HFF-Myc (cell line): ENCODE results near the gene ANKRD23.
"Not testable (repeated sequence)": the region's sequence is repeated elsewhere in the genome, so short reads cannot be mapped to it uniquely, and the experiment has no call there.

Experiments used
- DNase-seq: peaks from one replicate; pipeline ENCODE4 v3.0.0-alpha.2; 2011; ENCODE audit warnings: low read depth; ENCODE audit errors: extremely low read depth
- H3K4me3 ChIP-seq: replicated peaks from 2 replicates; pipeline ENCODE4 v1.5.1; 2011; ENCODE audit warnings: low read depth, mild to moderate bottlenecking, control low read depth, low read length
- TF ChIP-seq, protein P1 (sequence below): IDR thresholded peaks from 2 replicates; pipeline ENCODE4 v1.5.1; 2012; ENCODE audit warnings: mild to moderate bottlenecking, low read depth, low read length, control low read depth; ENCODE audit errors: missing control alignments

ANKRD23 gene

DNA sequence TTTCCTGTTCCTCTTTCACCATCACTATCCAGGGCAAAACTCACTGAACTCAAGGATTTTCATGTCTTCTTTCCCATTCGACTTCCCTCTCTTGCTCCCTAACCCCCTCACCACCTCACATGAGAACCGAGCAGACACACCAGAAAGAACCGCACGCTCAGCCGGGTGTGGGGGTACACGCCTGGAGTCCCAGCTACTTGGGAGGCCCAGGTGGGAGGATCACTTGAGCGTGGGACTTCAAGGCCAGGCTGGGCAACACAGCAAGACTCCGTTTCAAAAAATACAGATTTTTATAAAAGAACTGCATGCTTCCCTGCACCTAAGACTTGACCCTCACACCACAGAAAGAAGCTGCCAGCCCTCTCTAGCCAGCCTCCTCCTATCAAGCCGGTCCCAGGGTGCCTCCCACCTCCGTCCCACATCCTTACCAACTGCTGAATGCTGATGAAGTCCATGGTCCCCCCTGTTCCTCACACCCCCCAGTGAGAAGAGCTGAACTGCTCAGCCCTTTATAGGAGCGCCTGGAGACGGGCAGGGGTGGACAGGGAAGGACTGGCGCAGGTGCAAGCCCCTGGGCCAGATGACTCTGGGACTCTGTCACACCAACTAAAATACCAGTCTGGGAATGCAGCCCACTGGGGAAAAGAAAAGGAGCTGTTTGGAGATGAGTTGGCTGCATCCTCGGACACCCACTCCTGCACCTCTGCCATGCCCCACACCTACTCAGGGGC lies at the start of gene ANKRD23:
TSS of gene ANKRD23 (minus strand) at position 484 of the 731 bp plus-strand sequence. CDS start at position 455, 29 bp downstream.
- H3K4me3 ChIP-seq = no peak within 1 kb of the TSS
- TF ChIP-seq, protein P1, sequence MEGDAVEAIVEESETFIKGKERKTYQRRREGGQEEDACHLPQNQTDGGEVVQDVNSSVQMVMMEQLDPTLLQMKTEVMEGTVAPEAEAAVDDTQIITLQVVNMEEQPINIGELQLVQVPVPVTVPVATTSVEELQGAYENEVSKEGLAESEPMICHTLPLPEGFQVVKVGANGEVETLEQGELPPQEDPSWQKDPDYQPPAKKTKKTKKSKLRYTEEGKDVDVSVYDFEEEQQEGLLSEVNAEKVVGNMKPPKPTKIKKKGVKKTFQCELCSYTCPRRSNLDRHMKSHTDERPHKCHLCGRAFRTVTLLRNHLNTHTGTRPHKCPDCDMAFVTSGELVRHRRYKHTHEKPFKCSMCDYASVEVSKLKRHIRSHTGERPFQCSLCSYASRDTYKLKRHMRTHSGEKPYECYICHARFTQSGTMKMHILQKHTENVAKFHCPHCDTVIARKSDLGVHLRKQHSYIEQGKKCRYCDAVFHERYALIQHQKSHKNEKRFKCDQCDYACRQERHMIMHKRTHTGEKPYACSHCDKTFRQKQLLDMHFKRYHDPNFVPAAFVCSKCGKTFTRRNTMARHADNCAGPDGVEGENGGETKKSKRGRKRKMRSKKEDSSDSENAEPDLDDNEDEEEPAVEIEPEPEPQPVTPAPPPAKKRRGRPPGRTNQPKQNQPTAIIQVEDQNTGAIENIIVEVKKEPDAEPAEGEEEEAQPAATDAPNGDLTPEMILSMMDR = no peak
- no peak for DNase-seq

DNA sequence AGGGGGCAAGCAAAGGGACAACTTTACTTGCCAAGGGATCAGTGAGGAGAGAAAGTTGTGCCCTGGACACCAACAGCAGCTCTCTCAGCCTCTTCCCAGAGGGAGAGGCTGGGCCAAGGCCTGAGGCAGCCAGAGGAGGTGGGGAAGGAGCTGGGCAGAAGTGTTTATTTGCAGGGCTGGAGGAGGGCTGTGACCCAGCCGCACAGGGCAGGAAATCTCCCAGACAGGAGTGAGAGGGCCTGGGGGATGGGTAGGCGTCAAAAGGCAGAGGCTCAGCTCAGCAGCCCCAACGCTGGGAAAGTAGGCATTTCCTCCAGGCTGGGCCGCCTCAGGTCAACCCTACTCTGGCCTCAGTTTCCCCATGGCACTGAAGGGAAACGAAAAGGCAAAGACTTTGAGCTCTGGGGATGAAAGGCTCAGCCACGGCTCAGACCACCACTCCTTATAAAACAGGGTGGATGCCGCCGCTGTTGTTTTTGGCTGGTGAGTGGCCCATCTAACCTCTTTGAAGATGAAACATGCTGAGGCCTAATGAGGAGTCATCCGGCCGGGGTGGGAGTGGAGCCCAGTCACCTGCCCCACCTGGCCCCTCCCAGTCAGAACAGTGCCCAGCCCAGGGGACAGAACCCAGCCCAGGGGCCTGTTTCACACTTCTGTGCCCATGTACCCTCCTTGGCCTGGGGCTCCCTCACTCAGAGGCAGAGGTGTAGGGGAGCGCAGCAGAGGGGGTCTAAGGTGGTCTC lies 47.9 kb upstream of the ANKRD23 start:
- TF ChIP-seq, protein P1 = no peak
- DNase-seq = no peak
- no peak overlapping the region for H3K4me3 ChIP-seq

DNA sequence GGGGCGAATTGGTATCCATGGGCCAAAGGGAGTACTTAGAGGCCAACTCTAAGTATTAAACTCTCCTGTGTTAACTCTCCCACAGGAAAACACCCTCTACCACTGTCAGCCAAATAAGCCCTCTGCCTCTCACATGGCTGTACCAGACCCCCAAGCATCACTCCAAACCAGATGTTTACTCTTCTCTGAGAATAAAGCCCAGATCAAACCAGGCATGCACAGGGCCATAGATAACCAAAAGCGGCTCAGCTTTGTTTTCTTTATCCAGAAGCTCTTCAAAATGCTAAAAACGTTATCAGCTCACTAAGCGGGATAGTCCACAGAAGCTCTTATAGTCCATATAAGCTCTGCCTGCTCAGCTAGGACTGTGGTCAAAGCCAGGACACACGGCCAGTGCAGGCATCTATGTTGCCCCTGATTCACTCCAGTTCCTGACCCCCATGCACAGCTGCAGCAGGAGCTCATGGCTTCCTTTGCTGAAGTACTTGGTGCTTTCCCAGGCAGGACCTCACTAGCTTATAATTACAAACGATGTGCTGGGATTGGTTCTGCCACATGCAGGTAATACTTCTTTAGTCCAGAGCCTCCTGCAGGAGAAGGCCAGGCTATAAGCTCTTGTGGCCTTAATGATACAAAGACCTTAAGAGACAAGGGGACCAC lies 47.0 kb upstream of the ANKRD23 start:
- TF ChIP-seq, protein P1 = no peak
- H3K4me3 ChIP-seq = no peak overlapping the region

DNA sequence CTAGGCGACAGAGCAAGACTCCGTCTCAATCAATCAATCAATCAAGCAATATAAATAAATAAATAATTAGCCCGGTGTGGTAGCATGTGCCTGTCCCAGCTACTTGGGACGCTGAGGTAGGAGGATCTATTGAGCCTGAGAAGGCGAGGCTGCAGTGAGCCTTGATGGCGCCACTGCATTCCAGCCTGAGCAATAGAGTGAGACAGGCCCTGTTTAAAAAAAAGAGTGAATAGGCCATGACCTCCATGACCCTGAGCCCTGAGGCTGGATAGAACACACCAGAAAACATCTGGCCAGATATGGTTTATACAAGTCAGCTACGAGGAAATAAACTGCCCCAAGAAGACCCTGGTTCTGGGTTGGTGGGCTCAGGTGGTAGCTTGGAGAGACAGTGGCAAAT lies 46.4 kb upstream of the ANKRD23 start:
- no peak for DNase-seq
- no peak overlapping the region for H3K4me3 ChIP-seq
- TF ChIP-seq, protein P1 = no peak

More for the DNA sequence above, 47.0 kb upstream of the ANKRD23 start:
- no peak for DNase-seq

DNA sequence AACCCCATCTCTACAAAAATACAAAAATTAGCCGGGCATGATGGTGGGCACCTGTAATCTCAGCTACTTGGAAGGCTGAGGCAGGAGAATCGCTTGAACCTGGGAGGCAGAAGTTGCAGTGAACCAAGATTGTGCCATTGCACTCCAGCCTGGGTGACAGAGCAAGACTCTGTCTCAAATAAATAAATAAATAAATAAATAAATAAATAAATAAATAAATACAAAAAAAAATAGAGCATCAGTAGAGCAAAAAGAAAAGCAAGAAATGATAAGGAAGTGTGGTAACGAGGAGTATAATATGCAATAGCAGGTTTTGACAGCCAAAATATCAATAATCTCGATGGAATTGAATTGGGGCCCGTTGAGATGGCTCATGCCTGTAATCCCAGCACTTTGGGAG lies 45.7 kb upstream of the ANKRD23 start:
- not testable (repeated sequence) for H3K4me3 ChIP-seq, DNase-seq

DNA sequence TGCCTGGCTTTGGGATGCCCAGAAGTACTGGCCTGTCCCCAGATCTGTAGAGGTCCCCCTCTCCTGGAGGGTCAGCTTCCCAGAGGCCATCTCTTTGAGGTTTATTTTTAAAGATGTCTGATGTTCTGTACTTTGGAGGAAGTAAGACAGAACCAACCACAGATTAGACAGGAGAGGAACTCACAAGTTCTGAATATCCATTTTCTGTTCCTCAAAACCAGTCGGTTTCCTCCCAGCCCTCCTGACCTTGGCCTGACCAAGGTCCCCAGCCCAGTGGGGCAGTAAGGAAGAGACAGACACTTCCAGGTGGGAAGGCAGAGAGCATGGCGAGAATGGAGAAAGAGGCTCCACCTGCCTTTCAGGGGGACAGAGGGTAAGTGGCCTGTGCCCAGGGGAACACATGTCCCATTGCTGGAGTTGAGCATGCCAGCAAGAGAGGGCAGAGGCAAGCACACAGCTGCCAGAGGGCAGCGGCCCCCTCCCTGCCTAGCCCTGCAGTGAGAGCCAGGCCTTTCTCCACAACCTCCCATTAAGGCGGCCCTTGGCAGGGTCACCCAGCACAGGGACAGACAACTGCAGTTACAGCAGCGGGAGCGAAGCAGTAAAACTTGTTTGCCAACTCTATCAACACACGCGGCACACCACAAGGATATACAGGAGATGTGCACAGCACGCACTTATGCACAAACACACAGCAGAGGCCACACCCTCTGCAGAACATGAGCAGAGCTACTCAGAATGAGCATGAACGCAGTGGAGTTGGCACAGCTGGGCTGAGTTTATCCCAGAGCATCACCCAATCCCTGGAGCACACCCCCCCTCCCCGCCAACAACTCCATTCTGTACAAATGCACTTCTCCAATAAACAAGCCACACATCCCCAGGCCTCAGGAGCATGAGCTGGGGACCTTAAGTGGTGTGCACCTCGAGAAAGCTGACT lies 44.5 kb upstream of the ANKRD23 start:
- DNase-seq = no peak
- TF ChIP-seq, protein P1 = no peak
- no peak overlapping the region for H3K4me3 ChIP-seq
